Measurements from ENCODE around the gene KDM7A.
A peak's percentile ranks its signal among the peaks of the same experiment; 100 is the strongest.

Gene KDM7A

GRCh38 chr7:140200061-140200989, 23.5 kb upstream of the KDM7A start:
- DNase-seq (ENCODE audit: low read depth) = peak; percentile 95
- no peak overlapping the region for H3K4me3 ChIP-seq (ENCODE audit: low read length)

GRCh38 chr7:140197938-140198337, 21.2 kb upstream of the KDM7A start:
- DNase-seq (ENCODE audit: low read depth) = no peak
- no peak overlapping the region for H3K4me3 ChIP-seq (ENCODE audit: low read length)
- TF ChIP-seq CTCF (IDR thresholded peaks at IDR 0.05; ENCODE audit: insufficient read depth, low read depth, low read length, missing control alignments) = no peak

More at GRCh38 chr7:140200061-140200989, 23.5 kb upstream of the KDM7A start:
- no peak for TF ChIP-seq CTCF (IDR thresholded peaks at IDR 0.05; ENCODE audit: insufficient read depth, low read depth, low read length, missing control alignments)

DNA sequence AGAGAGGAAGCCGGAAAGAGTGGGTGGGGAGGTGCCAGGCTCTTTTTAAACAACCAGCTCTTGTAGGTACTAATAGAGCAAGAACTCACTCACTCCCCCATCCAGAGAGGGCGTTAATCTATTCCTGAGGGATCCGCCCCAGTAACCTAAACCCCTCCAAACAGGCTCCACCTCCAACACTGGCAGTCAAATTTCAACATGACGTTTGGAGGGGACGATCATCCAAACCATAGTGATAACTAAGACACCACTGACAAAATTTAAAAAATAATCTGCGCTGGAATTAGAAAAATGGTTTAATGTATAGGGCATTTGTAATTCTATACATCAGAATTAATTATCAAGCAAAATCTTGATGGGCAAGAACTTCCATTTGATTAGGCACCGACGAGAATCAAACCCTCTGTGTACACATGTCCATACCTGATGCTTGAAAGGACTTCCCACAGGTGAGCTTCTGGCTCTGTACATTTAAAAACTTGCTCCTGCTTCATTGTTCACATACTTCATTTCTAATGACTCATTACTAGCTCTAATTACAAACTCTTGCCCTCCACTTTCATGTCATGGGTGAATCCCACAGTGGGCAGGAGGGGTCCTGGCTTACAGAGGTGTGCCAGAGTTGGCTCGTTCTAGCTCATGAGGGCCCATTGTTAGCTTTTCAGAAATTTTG, 20.6 kb upstream of the KDM7A start:
- peak; percentile 63 for DNase-seq (ENCODE audit: low read depth)
- H3K4me3 ChIP-seq (ENCODE audit: low read length) = no peak overlapping the region
- no peak for TF ChIP-seq CTCF (IDR thresholded peaks at IDR 0.05; ENCODE audit: insufficient read depth, low read depth, low read length, missing control alignments)

DNA sequence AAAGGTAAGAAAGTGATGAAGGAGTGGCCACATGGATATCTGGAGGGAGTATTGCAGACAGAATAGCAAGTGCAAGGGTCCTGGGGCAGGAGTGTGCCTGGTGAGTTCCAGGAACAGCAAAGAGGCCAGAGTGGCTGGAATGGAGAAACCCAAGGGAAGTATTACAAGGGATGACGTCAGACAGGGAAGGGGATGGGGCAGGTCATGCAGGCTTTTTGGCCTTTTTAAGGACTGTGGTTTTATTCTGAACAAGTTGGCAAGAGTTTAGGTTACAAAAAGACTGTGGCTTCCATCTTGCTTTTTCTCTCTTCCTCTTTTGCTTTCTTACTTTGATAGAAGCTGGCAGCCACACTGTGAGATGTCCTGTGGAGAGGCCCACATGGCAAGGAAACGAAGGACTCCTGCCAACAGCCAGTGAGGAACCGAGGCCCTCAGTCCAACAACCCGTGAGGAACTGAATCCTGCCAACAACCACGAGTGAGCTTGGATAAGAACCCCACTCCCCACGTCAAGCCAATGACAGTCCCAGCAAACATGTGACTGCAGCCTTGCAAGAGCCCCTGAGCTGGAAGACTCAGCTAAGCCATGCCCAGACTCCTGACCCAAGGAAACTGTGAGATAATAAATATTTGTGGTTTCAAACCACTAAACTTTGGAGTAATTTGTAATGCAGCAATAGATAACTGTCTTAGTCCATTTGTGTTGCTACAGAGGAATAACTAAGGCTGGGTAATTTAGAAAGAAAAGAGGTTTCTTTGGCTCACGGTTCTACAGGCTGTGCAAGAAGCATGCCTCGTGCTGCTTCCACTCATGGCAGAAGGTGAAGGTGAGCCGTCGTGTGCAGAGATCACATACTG, 19.8 kb upstream of the KDM7A start:
- no peak overlapping the region for H3K4me3 ChIP-seq (ENCODE audit: low read length)
- no peak for TF ChIP-seq CTCF (IDR thresholded peaks at IDR 0.05; ENCODE audit: insufficient read depth, low read depth, low read length, missing control alignments)
- DNase-seq (ENCODE audit: low read depth) = no peak

- TF ChIP-seq CTCF (IDR thresholded peaks at IDR 0.05; ENCODE audit: insufficient read depth, low read depth, low read length, missing control alignments) = no peak
- no peak for DNase-seq (ENCODE audit: low read depth)
- H3K4me3 ChIP-seq (ENCODE audit: low read length) = no peak overlapping the region
These were observed 19.1 kb upstream of the KDM7A start for GRCh38 chr7:140195859-140196258.

- DNase-seq (ENCODE audit: low read depth) = no peak
- no peak overlapping the region for H3K4me3 ChIP-seq (ENCODE audit: low read length)
- no peak for TF ChIP-seq CTCF (IDR thresholded peaks at IDR 0.05; ENCODE audit: insufficient read depth, low read depth, low read length, missing control alignments)
These were observed 15.8 kb upstream of the KDM7A start for GRCh38 chr7:140192620-140193019.

Data from epithelial cell of esophagus (primary cell).